NCI-H2196 treated with DMSO at 0.1 percent for 48 hours (cell line): Measurements from ENCODE around the gene SNRPA1.
"Not testable (repeated sequence)": the region's sequence is repeated elsewhere in the genome, so short reads cannot be mapped to it uniquely, and the experiment has no call there.

Experiments used
- DNase-seq: peaks from one replicate; lab custom pipeline; 2025; ENCODE audit not compliant: unreplicated experiment; lab: John Stamatoyannopoulos, UW

The SNRPA1 gene

DNA sequence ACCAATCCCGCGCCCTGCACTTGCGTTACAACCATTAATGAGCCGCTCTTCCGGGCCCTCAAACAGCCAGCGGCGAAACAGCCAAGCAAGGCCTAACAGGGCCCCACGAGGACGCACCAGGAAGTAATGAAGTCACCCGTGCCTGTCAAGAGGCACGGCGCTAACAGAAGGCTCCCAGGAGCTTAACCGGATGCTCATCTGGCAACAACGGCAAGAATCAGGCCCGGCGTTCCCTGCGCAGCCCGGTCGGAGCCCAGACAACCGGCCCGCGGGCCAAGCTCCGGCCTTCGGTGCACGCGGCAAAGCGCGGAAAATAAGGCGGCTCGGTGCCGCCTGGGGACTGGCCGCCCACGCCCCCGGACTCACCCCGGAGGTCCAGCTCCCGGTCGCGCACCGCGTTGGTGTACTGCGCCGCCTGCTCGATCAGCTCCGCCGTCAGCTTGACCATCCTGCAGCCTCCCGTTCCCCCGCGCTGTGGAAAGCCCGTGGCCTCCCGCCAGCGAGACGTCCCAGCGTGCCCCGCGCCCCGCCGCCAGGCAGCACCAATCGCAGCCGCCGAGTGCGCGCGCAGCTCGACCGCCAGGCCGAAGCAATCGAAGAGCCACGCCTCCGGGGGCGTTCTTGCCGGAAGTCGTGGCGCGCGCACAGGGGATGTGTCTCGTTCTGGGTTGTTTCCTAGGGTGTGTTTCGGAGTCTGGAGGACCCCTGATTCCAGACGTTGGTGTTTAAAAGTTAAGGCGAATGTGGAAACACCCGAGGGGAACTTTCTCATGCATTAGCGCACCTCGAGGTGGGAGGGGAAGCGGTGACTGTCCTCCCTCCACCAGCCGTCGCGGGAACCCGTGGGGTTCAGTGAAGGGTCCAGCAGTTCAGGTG, at the start of gene SNRPA1:
SNRPA1 (minus strand) TSS at position 518 of the 876 bp plus-strand sequence; CDS start at position 448, 70 bp downstream.
- DNase-seq: peak; percentile 65

DNA sequence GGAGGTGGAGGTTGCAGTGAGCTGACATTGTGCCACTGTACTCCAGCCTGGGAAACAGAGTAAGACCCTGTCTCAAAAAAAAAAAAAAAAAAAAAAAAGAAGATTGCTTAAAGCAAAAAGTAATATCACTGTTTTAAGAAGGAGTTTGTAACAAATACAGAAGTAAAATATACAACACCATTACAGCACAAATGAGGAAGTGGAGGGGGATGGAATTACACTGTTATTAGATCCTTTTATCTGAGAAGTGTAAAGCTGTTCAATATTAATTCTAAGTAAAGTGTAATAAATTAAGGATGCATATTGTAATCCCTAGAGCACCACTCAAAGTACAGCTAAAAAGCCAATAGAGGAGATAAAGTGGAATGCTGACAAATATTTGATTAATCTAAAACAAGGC, 47.0 kb upstream of the SNRPA1 start:
- DNase-seq: no peak

DNA sequence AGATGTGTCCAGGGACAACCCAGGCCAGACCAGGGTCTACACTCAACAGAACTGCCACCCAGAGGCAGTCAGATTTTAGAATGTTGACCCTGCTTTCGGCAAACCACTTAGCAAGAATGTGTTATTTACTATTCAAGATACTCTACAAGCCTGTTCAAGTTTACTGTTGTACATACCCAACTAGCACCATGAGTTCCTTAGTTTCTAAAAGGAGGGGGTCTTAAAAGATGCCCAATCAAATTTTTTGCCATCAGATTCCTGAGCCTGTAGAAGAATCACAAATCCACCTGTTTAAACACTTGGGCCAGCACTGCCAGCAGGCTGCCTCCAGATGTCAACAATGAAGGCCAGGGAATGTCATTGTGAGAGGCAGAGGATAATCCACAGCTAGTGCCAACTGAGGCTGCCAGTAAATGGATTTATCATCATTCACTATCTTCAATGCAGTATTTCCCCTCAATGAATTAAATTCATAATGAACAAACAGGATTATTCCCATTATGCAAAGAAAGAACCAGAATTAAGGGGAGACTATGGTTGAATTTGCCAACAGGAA, 43.5 kb upstream of the SNRPA1 start:
- no peak for DNase-seq

DNA sequence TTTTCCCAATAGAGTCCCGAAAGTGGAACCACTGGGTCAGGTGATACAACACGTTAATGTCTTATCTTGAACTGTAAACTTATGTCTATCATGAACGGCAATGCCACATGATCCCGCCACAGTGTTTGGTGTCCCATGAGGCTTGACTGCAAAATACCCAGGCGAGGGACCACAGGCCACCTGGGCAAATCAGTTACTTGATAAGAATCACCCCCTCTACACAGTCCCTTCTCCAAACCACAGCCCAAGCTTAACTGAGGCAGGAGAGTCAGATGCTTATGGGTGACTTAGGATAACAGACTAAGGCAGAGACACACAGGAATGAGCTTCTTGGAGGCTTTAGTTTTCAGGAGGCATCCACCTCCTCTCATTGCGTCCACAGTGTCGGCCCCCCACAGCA, 42.9 kb upstream of the SNRPA1 start:
- DNase-seq: no peak

DNA sequence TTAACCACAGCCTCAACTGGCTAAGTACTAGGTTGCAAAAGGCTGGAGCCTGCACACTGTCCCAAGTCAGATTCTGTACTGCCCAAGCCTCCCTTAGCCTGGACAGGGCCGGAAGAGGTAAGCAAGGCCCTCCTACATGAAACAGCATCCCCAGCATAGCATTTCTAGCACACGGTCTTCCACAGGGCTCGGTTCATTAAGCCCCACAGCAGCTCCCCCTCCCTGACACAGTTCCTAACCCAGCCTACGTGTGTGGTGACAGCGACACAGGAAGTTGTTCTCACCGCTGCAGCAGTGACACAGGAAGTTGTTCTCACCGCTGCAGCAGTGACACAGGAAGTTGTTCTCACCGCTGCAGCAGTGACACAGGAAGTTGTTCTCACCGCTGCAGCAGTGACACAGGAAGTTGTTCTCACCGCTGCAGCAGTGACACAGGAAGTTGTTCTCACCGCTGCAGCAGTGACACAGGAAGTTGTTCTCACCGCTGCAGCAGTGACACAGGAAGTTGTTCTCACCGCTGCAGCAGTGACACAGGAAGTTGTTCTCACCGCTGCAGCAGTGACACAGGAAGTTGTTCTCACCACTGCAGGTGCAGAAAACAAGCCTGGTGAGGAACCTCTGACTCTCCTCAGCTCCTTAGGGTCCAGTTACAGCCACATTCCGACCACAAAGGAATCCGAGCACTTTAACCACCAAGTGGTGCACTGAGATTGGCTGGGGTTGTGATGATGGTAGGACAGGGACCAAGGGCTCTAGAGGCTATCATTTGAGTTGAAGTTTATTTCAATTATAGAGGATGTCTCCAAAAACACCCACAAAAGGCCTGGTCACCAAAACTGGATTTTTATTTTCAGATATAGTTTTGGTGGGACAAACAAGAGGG, 39.1 kb upstream of the SNRPA1 start:
- DNase-seq: not testable (repeated sequence)

DNA sequence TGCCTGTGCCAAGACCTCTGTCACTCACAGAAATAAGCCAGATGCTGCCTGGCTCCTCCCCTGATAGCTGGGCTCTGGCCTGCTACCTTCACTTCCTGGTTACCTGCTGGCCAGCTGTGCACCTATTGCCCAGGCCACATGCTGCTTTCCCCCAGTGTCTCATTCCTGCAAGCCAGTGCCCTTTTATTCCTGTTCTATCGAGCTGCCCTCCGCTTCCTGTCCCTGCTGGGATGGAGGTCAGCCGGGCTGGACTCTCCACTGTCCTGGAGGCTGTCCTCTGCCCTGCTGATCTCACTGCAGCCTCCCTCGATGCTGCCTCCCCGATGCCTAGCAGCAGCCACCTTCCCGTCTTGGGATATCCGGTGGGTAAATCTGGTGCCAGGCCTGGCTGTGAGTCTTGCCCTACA, 37.0 kb upstream of the SNRPA1 start:
- no peak for DNase-seq

DNA sequence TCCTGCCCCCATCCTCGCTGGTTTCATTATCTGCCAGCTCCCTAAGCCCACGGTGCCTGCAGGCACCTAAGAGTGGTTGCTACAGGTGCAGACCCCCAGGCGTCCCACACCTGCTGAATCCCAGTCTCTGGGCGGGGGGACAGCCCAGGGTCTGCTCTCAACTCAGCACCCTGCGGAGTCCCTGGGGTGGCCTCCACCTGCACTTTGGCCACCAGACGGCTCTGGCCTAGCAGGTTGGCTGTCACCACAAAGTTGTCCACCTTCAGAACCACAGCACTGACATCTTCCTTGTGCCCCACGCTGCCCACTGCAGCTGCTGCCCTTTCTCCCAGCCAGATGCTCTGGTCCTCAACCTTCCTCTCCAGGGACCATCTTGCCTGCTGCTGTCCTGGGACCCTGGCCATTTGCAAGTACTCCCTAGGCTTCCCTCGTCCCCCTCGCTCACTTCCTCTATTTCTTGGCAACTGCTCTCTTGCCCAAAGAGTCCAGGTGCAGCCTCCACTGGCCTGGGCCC, 34.9 kb upstream of the SNRPA1 start:
- DNase-seq: no peak

DNA sequence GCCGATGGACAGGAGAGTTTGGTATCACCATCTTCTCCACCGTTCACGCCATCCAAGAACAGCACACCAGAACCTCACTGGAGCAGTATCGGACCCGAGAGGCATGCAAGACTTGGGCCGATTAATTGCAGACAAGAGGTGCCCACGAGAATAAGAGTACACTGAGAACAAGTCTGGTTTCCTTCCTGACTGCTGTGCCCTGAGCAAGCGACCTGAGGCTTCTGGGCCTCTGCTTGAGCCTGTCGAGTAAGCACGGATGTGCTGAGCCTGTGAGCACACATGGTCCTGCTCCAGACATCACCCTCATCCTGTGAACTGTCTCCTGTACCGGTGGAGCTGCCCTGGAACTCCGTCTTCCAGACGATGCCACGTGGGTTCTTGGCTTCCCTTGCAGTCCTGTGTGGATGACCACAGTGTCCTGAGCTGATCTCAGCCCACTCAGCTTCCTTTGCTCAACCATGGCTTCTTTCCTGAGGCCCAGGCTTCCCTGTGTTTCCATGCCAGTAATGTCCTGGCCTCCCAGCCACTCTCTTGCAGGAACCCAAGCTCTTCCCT, 34.3 kb upstream of the SNRPA1 start:
- DNase-seq: no peak

DNA sequence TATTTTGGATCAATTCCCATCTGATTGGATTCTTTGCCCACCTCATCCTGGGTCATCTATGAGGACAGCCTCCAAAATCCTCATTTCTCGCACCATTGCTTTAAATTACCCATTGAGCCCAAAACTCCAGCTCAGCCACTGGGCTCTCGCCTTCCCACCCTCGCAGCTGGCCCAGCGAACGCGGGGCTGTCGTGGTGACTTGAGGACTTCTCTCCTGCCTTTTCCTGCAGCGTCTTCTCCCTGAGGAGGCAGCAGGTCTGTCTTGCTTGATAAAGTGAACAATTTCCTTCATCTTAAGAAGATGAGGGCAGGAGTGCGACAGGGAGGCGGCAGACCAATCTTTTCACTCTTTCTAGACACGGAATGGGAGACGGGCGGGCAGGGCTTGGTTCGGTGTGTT, 33.0 kb upstream of the SNRPA1 start:
- DNase-seq: no peak

DNA sequence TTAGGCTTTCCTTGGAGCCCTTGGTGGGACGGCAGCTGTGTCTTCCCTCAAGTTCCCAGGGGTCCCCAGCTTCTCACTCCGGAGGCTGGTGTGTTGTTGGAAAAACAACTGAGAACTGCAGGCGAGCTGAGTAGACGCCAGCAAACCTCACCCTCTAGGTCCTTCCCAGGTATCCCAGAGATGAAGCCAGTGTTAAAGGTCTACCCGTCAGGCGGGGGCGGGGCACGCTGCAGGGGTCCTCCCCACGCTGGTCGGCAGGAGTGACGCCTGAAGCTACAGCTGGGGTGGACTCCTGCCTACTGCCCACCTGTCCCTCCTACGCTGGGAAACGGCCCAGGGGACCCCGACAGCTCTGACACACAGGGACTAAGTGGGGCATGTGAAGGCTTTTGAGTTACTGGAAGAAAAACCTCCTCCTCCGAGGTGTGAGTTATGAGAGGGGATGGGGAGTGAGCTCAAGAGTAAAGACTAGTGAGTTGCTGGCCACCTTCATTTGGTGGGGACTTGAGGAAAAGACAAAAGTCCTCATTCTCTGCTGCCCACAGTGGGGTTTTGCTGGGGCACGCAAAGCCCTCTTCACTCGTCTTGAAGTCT, 32.2 kb upstream of the SNRPA1 start:
- no peak for DNase-seq

DNA sequence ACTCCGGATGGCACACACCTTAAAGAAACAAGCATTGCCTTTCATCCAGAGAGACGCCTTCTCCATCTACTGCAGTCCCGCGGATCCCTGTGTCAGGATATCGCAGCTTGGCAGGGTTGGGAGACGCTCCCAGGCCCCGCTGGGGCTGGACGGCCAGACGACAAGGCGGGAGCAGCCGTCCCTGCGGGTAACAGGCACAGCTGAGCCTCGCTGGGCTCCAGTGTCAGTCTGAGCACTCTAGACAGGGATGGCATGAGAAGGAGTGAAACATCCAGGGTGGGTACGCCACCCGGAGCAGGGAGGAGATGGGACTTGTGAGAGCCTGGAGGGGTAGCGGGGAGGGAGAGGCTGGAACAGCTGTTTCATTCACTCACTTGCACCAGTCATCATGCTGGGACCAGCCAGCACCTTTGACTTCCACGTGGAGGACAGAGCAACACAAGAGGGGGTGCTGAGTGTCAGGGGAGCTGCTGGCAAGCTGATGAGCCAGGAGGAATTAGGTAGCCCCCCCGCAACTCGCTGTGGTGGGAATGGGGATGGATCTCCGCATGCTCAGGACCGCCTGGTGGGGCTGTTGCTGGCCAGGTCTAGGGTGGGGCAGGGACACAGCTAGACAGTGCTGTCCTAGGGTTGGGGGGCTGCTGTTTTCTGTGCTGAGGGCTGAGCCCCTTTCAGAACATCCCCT, 31.6 kb upstream of the SNRPA1 start:
- no peak for DNase-seq

DNA sequence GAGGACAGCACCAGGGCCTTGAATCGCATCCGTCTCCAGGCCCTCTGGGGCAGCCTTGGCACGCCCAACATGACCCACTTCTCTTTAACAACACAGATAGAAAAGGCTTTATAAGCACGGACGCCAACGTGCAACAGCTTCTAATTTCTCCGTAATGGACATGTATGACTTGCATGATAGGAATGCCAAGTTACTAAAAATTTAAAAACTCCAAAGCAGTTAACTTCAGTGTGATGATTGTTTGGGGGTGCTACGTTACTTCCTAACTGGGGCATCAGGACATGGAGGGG, 30.9 kb upstream of the SNRPA1 start:
- no peak for DNase-seq

DNA sequence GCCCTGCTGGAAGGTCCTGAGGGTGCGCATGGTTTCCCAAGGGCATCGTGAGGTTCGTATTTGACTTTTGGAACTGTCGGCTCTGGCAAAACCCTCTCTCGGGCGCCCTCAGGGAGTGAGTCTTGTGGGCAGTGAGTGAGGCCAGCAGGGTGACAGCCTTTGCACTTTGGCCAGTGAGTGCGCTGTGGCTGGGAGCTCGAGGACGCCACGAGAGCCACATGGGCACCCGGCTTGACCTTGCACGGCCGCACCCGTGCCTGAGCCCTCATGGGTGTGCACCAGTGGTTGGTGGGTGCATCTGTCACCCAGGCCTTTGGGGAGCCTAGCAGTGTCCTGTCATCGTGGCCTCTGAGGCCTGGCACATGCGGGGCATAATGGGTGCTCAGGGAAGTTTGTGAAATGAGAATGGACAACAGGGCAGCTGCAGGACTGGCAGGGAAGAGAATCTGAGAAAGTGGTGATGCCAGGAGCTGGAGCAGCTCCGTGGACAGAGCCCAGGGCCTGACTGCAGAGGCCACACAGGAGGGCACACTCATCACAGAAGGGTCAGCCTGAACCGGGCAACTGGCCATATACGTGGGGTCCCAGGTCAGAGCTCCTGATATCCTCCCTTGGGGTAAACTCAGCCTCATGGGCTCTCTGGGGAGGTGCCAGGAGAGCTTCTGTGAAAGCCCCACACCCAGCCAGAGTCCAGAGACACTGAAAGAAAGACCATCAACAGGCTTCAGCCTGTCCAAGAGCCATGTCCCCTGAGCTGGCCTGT, 30.4 kb upstream of the SNRPA1 start:
- DNase-seq: no peak

DNA sequence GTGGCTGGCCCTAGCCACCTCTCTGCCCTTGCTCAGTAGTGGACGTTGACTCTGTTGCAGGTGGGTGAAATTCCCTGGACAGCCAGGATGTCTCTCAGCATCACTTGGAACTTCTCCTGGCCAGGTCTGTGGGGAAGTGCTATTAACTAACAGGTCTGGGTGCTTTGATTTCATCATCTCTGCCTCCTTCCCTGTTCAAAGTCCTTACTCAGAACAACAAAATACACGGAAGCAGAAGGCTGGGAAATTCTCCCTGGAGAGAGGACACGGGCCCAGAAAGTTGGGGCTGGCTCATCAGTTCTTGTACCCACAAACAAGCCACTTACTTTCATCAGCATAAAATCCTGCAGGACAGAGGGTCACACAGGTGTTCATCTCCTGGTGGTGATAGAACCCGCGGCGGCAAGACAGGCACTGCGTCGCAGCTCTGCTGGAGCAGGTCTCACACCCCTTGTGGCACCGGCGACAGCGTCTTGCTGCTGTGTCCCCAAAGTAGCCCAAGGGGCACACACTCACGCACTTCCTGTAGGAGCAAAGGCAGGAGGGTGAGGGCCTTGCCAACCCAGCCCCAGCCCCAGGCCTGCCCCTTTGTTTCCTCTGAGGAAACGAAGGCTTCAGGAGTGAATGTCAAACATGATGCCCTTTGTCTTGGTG, 29.6 kb upstream of the SNRPA1 start:
- no peak for DNase-seq

DNA sequence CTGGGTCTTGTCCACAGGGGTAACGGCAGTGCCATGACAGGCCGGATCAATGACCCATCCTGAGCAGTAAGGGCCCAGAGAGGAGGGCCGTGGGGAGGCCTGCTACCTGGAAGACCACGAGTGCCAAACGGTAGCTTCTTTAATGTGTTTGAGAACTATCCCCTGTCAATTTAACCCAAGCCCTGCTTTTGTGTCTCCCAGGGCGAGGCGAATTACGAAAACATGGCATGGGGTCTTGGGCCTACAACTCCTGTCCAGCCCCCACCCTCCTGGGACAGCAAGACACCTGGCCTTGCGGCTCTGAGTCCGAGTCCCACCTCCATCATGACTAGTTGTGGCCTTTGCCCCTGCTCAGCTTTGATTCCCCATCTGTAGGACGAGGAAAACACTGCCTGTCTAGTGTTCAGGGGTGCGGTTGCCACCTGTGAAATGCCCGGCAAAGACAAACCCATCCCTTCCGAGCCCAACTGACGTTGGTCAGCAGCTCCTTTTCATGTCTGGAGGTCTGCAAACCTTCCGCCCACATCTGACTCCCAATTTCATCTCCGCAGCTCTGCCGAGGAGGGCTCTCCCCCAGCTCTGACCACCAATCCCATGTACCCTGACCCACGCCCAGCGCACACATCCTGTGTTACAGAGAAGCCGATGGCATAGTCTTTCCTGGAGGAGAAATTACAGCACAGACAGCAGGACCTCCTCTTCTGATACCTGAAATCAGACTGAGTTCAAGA, 28.9 kb upstream of the SNRPA1 start:
- DNase-seq: no peak

DNA sequence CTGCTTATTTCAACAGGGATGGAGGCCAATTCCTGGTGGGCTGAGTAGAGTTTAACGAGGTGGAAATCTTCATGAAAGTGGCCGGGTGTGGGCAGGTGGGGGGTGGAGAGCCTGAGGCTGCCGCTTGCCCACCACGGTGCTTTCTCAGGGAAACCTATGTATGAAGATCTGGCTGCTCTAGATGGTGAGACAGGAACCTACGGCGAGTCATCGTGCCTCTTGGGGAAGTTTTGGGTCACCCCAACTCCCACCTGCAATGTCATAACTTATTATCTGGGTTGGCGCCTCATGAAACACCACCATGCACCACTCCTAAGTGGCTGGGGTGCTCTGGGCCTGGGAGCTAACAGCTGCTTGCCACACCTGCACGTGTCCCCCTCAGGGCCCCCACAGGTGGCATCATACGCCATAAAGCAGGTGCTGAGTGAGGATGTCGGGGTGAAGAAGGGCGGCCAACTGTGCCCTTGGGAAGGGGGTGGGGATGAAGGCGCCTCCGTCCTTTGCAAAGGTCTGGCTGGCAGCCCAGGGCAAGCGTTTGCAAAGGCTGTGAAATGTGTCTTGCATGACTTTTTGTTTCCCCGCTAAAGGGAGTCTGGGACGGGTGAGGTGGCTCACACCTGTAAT, 27.9 kb upstream of the SNRPA1 start:
- DNase-seq: no peak

DNA sequence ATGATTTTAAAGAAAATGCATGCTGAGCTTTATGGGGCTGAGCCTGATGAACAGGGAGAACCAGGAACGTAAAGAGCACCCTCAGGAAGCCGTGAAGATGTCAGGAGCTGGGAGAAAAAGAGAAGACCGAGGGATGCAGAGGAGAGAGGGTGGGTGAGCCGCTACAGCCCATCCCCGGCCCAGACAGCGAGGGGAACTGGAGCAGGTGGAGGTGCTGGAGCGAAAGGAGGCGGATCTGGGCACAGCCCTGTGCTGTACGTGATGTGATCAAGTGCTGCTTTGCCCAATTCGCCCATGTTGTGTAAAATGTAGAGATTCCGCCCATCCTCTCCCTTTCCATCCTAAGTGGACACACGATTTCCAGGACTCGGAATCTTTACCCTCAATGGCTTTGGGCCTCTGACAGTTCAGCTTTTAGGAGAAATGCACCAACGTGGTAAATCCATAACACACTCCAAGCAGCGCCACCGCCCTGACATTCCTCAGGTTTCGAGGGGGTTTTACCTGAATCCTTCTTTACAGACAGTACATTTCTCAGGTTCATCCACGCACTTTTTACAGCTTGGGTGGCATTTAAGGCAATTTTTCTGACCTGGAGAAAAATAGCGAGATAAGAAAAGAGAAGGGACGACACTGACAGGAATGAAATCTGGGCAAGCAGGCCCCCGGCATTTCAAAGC, 27.1 kb upstream of the SNRPA1 start:
- DNase-seq: no peak
